ENCODE results near the gene CA10. TPM values are rescaled to one million over a fixed set of nuclear protein-coding genes. Genes with fewer than 3 reads are reported as not detected.
A peak's percentile ranks its signal among the peaks of the same experiment; 100 is the strongest.

Gene CA10
- total and polyA plus RNA-seq, 8 donors, result 0.09 to 2.0 (median 0.27) TPM; not detected in 4

DNA sequence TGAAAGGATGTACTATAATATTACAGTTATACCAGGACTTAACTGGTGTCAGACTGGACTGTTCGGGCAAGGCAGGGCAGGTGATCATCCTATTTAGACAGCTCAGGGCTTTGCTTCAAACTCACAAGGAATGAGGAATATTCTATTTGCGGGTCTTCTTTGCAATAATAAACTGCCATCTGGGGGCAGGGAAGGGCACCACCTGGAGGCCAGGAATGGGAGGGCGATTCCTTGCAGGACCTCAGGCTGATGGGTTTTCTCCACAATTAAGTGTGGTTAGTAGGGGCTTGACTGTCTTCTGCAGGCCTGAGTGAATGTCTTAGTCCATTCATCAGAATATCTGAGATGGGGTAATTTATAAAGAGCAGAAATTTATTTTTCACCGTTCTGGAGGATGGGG, 424.1 kb downstream of the CA10 start:
- peak in 1 of 4 donors; percentile 36 for ATAC-seq
- 43 to 76% methylated on average over 4 of the region's 4 CpGs for WGBS, 2 donors
- intact Hi-C loops (cut with DNase I), result no loop called here
- H3K9me3 ChIP-seq, result no peaks in the 10 kb centered on the region
- no peak for FAIRE-seq
- H3K27ac ChIP-seq, result no peak overlapping the region
- no peak overlapping the region for H3K4me3 ChIP-seq
- H3K36me3 ChIP-seq, result no peaks in the 10 kb centered on the region
- TF ChIP-seq, protein P1, sequence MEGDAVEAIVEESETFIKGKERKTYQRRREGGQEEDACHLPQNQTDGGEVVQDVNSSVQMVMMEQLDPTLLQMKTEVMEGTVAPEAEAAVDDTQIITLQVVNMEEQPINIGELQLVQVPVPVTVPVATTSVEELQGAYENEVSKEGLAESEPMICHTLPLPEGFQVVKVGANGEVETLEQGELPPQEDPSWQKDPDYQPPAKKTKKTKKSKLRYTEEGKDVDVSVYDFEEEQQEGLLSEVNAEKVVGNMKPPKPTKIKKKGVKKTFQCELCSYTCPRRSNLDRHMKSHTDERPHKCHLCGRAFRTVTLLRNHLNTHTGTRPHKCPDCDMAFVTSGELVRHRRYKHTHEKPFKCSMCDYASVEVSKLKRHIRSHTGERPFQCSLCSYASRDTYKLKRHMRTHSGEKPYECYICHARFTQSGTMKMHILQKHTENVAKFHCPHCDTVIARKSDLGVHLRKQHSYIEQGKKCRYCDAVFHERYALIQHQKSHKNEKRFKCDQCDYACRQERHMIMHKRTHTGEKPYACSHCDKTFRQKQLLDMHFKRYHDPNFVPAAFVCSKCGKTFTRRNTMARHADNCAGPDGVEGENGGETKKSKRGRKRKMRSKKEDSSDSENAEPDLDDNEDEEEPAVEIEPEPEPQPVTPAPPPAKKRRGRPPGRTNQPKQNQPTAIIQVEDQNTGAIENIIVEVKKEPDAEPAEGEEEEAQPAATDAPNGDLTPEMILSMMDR (IDR thresholded peaks at IDR 0.05), result peak in 2 of 4 donors; percentile 23 to 31
- H3K4me1 ChIP-seq, result no peaks in the 10 kb centered on the region
- H3K27me3 ChIP-seq, result no peaks in the 10 kb centered on the region
- peak in 1 of 6 donors; percentile 10 for DNase-seq

DNA sequence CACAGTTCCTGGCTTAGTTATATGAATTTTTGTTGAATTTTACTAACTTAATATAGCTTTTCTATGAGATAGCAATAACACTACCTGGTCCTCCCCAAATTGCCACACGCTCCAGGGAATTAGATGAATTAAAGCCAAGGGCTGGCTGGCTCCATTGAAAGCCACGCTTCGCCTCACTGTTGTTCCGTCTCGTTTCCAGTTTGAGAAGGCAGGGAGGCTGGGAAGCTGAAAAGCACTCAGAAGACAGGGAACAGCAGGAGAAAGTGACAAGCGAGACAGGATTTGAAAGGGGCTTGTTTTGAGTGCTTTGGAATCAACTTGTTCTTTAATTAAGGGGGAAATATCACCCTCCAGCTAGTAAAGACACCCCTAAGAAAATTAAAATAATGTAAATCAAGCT, 425.3 kb downstream of the CA10 start:
- no peaks in the 10 kb centered on the region for H3K27me3 ChIP-seq
- no peaks in the 10 kb centered on the region for H3K4me1 ChIP-seq
- FAIRE-seq, result no peak
- no peak for ATAC-seq
- intact Hi-C loops (cut with DNase I), result no loop called here
- TF ChIP-seq, protein P1 (IDR thresholded peaks at IDR 0.05), result no peak
- no peaks in the 10 kb centered on the region for H3K9me3 ChIP-seq
- H3K27ac ChIP-seq, result no peak overlapping the region
- no peak overlapping the region for H3K4me3 ChIP-seq
- no peaks in the 10 kb centered on the region for H3K36me3 ChIP-seq
- WGBS, 2 donors, result 76 to 79% methylated on average over 6 of the region's 6 CpGs
- DNase-seq, result no peak

DNA sequence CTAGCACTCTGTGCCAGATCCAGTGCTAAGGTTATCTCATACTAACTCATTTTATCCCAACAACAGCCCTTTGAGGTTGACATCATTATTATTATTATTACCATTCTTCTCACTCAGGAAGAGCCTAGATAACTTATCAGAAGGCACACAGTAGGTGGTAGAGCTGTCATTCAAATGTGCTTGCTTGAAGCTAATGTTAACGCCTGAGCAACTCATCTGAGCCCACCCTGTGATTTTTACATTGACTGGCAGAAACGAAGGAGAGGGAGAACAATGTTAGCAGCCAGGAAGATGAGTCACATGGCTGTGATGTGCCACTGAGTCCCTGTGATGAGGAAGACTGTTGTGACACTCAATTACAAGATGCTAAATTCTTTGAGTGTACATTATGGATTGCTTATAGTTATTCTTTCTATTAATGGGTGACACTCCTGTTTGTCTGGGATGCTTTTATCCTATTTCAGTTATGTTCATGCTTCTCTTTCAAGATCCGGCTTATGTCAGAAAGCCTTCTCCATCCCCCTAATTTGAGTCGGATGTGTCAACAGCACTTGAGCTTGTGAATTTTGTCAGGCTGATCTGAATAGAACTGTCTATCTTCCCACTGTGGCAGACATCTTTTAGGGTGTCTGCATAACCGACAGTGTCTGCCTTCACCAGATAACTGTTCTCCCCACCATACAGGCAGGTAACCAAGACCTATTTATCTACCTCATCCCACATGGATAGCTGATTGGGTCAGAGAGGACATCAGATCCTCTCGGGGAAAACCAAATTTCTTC, 426.4 kb downstream of the CA10 start:
- no peaks in the 10 kb centered on the region for H3K9me3 ChIP-seq
- no peaks in the 10 kb centered on the region for H3K36me3 ChIP-seq
- intact Hi-C loops (cut with DNase I), result no loop called here
- H3K4me1 ChIP-seq, result no peaks in the 10 kb centered on the region
- ATAC-seq (no peak), DNase-seq (no peak), FAIRE-seq (no peak)
- WGBS, 2 donors, result 46 to 57% methylated on average over 6 of the region's 6 CpGs
- TF ChIP-seq, protein P1 (IDR thresholded peaks at IDR 0.05), result no peak
- no peak overlapping the region for H3K27ac ChIP-seq
- H3K4me3 ChIP-seq, result no peak overlapping the region
- H3K27me3 ChIP-seq, result no peaks in the 10 kb centered on the region

DNA sequence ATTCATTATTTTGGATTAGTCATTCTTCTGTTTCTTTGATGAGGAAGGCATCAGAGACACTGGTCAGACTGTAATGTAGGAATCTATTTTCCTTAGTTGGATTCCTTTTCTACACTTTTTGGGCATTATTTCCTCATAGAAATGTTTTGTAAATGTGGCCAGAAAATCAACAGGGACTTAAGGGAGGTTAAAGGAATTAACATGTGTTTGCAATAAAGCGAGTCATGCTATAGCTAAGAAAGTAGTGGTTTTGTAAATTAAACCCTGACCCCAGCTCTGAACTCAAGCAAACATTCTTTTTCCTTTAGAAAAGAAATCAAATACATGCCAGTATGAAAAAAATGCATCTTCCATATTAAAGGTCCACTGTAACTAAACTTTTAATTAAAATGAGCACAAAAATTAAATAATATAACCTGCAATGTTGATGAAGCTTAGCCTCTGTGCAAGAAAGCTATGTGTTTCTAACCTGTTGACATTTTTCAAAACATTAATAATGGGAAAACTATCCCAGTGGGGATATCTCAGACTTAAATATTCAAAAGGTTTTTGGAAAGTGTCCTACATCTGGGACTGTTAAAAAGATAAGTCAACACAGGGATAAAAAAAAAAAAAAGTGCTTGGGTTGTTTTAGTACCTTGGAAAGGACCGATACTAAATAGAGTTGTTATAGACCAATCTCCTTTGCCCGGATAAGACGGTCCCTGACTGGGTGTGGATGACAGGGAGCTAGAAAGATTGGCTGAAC, 428.0 kb downstream of the CA10 start:
- FAIRE-seq, result no peak
- Histone ChIP-seq H3K4me1 (no peaks in the 10 kb centered on the region), H3K9me3 (no peaks in the 10 kb centered on the region), H3K27me3 (no peaks in the 10 kb centered on the region), H3K36me3 (no peaks in the 10 kb centered on the region), H3K27ac (no peak overlapping the region), H3K4me3 (no peak overlapping the region)
- intact Hi-C loops (cut with DNase I), result no loop called here
- ATAC-seq, result no peak
- no peak for DNase-seq
- WGBS, 2 donors, result 78 to 83% methylated on average over 4 of the region's 4 CpGs
- TF ChIP-seq, protein P1 (IDR thresholded peaks at IDR 0.05), result no peak

DNA sequence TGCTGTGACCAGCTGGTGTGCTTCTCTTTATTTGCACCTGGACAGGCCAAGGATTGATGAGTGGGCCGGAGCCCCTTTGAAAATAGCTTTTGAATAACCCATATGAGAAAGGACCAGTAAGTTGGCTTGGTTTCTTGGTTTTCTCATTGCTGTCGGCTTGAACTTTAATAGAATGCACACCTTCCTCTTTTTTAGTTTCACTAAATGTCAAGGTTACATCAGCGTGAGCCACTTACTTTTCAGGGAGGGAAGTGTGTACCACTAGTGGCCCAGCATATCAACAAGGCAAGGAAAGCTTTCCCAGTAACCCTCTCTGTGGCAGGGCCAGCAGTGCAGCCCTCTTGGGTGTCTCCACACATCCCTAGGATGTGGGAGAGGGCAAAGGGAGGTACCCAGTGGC, 433.3 kb downstream of the CA10 start:
- TF ChIP-seq, protein P1 (IDR thresholded peaks at IDR 0.05), result no peak
- Histone ChIP-seq H3K27ac (no peak overlapping the region), H3K9me3 (no peaks in the 10 kb centered on the region), H3K36me3 (no peaks in the 10 kb centered on the region), H3K27me3 (no peaks in the 10 kb centered on the region), H3K4me3 (no peak overlapping the region), H3K4me1 (no peaks in the 10 kb centered on the region)
- DNase-seq, result no peak
- intact Hi-C loops (cut with DNase I), result no loop called here
- no peak for ATAC-seq
- no peak for FAIRE-seq
- 33 to 43% methylated on average over 3 of the region's 3 CpGs for WGBS, 2 donors
